T-helper 2 cell (primary cell): ENCODE data around the gene GFPT2.

ENCODE experiments used
- DNase-seq, 5 experiments: peaks; one replicate each; pipeline versions ENCODE4 v3.0.0 to v3.0.0-alpha.2; 2012 to 2022

The GFPT2 gene

DNA sequence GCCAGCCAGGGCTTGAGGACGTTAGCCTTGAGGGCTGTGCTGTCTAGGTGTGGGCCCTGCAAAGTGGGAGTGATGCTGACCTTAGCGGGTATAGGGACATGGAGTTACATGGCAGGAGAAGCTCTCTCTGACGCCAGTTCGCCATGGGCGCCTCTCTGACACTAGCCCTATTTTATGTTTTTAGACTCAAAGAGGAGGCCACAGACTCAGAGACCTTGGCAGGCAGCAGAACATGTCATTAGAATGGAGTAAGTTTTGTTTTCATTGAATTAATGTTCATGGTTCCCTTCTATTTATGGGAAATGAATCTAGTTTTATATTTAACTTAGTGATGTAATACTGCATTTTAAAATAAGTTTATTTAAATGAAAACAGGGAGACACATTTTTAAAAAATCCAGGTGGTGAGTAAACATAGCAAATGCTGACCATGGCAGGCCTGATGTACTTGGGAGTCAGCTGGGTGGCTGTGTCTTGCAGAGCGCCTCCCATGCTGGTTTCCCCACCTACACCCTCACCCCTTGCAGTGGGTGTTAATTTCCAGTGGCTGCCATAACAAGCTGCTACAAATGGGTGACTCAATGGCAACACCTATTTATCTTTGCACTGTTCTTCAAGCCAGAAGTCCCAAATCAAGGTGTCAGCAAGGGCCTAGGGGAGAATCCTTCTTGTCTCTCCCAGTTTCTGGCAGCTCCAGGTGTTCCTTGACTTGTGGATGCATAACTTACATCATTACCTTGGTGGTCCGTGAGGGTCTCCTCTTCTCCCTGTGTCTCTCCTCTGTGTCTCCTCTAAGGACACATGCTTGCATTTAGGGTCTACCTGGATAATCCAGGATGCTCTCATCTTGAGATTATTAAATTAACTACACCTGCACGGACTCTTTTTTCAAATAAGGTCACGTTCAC lies 25.6 kb upstream of the GFPT2 start:
- DNase-seq, result no peak

DNA sequence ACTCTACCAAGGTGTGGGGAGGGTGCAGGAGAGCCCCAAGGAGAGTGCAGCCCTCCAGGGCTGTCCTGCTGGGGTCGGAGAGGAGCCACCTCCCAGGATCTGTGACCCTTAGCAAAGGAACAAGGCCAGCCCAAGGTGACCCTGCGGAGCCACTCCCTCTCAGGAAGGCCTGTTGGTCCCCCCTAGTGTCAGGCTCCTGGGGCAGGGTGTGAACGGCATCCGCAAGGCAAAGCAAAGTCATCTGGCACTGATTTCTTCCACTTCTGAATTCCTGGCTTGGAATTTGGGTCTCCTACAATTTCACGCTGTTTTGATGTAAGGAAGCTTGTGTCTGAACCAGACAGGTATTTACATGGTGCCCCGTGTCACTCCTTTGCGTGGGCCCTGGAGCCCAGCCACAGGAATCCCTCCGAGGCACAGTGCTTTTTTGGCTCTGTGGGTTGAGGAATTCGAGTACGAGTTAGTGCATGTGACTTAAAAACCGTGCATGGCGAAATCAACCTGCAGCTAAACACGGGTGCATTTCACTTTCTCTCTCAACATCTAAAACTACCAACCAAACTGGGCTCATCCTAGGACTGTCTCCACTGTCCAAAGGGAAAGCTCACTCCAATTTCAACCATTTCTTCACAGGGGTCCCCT lies 24.5 kb upstream of the GFPT2 start:
- no peak for DNase-seq

DNA sequence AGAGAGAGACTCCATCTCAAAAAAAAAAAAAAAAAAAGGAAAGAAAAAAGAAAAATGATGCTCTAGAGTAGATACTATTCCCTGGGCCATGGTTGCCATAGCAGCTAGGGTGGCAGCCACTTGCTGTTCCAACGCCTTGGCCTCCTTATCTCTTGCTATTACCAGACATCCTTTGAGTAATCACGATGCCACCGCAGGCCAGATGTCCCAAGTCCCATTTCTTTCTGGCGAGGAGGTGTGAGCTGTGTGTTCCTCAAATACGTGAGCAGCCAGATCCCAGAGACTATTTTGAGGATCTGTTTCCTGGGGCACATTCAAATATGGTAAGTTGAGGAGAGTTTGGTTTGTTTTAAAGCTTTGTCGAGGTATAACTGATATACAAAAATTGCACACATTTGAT lies 23.4 kb upstream of the GFPT2 start:
- DNase-seq, result no peak

DNA sequence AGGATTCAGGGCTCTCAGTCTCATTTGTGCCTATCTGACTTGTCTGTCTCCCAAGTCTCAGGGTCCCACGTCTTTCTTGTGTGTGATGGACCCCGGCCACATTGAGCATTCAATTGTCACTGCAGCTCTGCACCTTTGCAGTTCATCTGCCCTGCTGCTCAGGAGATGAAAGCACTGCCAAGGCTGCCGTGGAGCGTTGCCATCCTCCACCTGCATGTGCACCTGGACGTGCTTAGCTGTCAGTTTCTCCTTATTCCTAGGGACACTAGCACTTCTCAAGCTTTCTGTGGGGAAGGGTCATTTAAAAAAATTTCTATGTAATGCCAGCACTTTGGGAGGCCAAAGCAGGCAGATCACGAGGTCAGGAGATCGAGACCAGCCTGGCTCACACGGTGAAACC lies 22.8 kb upstream of the GFPT2 start:
- DNase-seq, result no peak

DNA sequence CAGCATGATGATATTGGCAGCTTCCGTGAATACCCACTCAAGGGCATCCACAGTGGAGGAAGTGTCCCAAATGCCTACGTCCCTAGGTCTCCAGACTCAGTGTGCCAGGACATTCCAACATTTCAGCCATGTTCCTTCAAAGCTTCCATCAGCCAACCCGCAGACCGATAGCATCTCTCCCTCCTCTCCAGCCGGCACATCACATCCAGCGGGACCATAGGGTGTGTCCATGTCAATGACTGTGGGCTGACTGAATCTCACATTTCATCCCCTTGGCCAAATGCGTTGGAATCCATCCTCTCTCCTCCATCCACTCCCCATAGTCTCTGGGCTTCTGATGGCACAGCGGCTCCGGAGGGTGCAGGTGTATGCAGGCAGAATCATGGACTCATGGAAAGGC lies 22.2 kb upstream of the GFPT2 start:
- no peak for DNase-seq

DNA sequence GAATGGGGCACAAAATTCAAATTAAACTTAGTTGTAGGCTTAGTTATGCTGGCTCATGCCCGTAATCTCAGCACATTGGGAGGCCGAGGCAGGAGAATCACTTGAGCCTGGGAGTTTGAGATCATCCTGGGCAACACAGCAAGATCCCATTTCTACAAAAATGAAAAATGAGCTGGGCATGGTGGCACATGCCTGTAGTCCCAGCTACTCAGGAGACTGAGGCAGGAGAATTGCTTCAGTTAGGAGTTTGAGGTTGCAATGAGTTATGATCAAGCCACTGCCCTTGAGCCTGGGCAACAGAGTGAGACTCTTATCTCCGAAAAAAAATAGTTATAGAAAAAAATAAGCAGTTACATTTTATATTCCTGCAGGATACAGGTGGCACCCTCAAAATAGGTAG lies 20.7 kb upstream of the GFPT2 start:
- DNase-seq, result no peak

DNA sequence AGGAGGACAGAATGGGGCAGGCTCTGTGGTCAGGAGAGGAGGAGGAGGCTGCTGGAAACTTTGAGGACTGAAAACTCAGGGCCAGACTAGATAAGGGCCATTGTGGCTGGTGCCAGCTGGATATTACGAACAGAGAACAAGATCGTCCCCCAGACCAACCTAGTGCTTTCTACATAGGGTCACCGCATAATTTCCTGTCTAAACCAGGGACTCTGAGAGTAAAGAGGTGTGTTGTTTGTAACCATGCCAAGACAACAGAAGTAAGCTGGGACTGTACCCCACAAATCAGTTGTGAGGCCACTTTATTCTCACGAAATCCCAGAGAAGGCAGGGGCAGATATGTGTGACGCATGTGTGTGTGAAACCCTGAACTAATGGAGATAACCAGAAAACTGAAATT lies 20.3 kb upstream of the GFPT2 start:
- no peak for DNase-seq

DNA sequence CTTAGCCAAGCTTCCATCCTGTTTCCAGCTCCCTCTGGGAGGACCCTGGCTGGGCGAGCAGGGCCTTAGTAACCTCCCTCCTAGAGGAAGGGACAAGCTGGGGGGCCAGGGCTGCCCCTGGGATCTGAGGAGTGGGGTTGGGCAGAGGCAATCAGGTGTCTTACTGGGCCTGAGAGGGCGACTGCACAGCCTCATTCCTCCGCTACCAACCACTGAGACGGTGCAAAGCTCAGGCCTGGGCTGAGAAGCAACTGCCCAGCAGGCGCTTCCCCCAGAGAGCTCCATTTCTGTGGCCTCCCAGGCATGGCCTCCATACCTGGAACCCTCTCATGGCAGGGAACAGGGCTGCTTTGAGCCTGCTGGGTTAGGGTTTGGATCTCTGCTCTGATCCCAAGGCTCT lies 18.8 kb upstream of the GFPT2 start:
- DNase-seq, result no peak

DNA sequence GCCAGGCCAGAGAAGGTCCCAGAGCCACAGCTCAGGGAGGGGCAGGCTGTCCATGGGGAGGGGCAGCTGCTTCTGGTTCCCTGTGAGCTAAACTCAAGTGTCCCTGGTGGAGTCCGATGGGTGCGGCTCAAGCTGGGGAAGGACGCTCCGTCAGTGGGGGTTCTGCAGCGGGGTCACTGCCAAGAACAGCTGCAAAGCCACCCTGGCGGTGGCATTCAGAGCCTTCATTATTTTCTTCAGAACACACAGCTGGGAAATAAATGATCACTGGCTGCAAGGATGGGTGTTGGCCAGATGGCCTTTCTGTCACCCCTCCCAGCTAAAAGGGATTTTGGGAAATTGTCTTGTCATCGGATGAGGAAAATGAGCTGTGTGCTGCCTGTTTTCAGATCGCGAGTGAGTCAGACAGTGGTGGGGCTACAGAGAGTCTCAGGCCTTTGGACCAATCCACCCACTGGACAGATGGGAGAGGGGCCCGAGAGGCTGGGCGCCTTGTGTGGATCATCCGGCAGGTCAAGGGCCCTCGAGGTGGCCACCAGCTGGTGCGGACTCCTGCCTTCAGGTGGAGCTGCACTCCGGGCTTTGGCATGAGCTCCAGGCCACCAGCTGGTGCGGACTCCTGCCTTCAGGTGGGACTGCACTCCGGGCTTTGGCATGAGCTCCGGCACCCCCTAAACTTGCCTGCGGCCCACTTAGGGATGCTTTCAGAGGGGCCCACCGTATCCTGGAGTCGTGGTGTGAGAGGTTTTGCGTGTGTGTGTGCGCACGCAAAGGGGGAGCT lies 17.9 kb upstream of the GFPT2 start:
- no peak for DNase-seq

DNA sequence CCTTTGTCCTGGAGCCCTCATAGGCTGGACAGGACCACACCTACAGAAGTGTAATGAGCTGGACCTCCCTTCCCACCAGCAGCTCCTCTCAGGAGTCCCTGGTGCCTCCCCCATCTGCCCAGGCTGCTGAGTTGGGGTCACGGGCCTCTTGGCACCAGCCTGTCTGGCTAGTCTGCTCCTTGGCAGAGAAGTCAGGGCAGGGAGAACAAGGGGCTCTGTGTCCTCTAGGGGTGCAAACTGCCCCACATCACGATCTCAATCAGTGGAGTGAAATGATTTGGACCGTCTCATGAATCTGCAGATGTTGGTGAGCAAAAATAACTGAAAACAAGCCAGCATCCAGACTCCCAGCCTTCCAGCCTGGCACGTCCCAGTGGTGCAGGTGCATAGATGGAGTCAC lies 14.9 kb upstream of the GFPT2 start:
- DNase-seq, result no peak

DNA sequence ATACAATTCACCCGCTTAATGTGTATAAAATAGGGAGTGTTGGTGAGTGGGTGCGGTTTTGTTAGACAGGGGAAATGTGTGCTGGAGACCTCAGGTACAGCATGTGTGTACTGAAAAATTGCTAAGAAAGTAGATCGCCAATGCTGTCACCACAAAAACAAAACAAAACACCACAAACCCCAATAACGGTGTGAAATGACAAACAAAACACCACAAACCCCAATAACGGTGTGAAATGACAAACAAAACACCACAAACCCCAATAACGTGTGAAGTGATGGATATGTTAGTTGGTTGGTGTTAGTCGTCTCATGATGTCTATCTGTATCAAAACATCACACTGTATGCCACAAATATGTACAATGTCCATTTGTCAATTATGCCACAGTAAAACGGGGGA lies 14.2 kb upstream of the GFPT2 start:
- peak in 2 of 5 experiments; percentile 71 to 73 for DNase-seq

DNA sequence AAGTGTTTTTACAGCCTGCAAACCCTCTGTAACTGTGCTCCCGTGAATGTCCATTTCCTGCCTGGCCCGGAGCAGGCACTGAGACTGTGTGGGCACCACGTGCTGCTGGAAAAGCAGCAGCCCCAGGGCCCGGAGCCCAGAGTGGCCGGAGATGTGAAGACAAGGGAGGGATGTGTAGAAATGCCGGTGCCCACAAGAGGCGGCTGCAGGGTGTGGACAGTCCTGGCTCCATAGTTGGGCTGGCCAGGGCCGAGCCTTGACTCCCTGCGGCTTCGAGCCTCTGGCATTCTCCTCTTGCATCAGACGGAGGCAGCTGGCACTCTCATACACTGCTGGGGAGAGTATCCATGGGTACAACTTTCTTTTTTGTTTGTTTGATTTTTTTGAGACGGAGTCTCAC lies 13.2 kb upstream of the GFPT2 start:
- DNase-seq, result no peak

DNA sequence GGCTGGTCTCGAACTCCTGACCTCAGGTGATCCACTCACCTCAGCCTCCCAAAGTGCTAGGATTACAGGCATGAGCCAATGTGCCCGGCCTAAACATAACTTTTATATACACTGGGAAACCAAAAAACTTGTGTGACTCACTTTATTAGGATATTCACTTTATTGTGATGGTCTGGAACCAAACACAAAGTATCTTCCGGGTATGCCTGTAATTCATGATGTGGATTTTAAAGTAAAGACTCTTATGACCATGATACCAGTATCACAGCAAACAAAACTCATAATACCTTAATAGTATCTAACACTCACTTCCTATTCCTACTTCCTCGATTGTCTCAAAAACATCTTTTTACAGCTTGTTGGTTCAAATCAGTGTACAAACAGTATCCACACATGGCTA lies 12.7 kb upstream of the GFPT2 start:
- DNase-seq, result no peak

DNA sequence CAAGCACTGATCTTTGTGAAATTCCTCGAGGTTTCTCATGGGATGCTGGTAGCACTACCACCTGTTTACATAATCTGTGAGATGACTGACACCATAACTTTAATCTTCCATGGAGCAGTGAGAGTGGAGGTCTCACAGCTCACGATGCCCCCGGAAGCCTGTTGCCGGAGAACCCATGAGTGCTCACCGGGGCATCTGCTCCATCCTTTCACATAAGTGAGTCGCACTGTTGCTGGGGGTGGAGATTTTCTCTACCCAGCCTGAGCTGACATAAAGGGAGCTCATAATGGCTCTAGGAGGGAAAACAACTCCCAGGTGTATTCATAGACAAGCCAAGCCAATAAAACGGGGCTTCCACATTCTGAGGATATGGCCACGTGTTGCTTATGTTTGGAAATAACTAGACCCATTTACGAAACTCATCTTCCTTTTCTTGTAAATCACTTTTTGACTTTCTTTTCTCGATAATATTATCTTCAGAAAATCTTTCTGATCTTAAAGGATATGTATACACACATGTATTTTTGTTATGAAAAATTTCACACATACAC lies 11.2 kb upstream of the GFPT2 start:
- DNase-seq, result no peak

DNA sequence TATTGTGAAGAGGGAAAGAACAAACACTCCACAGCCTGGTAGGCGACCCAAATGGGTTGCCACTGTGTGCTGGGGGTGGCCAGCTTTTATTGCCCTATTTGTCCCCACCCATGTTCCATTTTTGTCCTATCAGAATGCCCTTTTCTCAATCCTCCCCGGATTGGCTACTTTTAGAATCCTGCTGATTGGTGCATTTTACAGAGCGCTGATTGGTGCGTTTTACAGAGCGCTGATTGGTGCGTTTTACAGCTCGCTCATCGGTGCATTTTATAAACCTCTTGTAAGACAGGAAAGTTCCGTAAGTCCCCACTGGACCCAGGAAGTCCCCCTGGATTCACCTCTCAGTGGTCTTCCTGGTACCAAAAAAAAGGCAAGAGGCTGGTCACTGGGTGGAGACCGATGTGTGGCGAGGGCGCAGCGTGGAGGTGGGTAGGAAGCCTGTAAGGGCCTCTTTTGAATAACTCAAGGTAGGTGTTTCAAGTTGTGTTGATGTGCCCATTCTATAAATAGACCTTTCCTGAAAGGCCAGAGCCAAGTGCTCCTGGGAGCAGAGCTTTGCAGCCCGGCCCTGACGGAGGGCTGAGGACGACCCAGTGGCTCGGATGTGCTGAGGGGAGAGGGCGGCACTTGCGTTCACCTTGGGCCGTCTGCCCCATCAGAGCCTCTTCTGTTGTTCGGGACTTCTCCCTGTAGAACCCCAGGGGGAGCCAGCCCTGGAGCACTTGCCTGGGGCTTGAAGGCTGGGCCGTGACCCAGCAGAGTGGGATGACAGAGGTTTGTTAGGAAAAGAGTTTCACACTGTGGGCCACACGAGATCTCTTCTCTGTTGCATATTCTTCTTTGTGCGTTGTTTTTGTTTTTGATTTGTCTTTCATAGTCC lies 7.2 kb upstream of the GFPT2 start:
- DNase-seq, result no peak

DNA sequence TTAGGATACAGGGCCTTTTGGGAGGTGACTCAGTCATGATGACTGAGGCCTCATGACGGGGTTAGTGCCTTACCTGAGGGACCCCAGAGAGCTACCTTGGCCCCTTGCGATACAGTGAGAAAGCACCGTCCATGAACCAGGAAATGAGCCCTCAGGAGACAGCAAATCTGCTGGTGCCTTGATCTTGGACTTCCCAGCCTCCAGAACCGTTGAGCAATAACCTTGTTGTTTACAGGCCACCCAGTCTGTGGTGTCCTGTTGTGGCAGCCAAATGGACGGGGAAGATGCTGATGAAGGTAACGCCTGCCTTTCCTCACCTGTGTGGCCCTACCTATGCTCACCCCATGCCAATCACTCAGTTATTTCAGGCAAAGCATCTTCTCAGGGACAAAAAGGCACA lies 5.6 kb upstream of the GFPT2 start:
- DNase-seq, result no peak

DNA sequence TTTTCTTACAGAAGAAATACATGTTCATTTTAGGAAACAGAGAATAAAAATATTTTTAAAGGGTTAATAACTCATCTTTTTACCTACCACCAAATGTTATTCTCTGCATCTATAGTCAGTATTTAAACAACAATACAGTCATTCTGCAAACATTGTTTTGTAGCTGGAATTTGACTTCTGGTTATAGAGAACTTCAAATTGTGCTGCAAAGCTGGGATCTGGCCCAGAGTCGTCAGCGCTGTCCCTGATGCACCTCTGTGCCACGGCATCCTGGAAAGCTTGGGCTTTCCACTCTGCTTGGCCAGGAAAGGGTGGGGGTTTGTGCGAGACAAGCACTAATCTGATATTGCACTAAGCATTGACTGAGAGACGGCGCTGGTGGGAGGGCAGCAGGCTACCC lies 5.0 kb upstream of the GFPT2 start:
- no peak for DNase-seq

DNA sequence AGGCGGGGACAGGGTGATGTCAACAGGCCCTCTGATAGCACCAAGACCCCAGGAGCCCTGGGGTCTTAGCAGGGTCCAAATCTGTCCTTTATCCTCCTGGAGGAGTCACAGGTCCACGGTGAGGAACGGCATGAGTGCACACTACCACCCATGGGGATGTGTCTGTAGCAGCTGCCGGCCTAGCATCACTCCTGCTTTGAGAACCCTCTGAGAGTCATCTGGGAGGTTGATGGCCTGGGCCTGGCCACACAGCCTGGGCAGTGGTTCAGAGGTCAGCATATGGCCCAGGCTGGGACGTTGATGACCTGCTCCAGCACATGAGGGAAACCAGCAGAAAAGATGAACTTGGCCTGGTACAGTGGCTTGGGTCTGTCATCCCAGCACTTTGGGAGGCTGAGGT lies 1.8 kb upstream of the GFPT2 start:
- no peak for DNase-seq

DNA sequence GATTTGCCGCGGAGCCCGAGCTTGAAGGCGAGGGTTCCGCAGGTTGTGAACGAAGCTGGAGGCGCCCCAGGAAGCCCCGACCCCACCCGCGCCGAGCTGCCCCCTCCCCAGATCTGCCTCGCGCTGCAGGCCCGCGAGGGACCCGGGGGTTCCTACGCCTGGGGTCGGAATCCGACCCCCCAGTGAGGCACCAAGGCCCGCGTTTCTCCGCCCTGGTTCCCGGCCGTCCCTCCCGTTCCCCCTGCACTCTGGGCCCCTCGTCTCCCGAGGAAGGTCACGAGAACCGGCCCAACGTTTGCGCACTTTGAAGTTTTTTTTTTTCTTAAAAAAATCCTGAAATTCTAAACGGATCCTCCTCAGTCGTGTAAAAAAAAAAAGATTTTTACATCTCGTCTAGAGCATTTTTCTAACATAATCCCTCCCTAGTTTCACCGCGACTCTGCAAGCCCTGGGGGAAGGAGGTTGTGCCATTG lies 880 bp upstream of the GFPT2 start:
- DNase-seq, result no peak

DNA sequence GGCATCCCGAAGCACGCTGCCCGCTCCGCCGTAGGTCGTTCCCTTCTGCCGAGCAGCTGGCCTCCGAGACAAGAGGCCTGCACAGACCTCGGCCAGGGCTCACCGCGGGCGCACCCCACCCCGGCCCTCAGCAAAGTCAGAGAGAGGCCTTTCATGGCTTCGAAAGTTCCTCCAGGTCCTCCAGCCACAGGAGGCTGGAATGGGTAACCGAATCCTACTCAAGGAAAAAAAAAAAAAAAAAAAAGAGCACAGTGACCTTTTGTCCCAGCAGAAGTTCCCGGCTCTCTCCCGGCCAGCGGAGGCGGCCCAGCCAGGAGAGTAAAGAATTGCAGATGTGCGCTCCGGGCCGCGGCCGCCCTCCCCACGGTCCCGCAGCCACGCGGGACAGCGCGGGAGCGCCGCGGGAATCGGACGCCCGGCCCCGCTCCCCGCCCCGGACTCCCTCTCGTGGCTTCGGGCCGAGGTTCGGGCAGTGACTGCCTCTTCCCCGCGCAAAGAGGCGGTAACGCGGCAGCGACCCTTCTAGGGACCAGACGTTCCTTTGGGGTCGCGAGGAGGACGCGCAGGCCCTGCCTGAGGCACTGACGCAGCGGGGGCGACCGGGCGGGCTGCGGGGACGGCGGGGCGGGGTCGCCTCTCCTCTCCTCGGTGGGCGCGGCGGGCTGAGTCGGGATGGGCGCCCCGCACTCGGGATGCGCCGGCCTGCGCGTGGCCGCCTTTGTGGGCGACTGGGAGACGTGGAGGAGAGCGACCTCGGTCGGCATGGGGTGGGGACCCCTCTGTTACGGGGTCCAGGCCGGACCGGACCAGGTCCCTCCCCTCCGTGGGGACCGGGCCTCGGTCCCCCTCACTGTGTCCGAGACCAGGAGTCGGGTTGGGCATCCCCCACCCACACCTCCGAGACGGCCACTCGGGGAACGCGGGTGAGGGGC lies 754 bp downstream of the GFPT2 start:
- no peak for DNase-seq
